Measurements from ENCODE around the gene RTL9. TPM values are rescaled to one million over a fixed set of nuclear protein-coding genes. Genes with fewer than 3 reads are reported as not detected.

RTL9 gene
- total and polyA plus RNA-seq, 9 of the 15 experiments (the other 6 are each of a cell fraction or from before 2014, with no cell fraction given) = 0.04 to 0.35 (median 0.13) TPM; not detected in 1

GRCh38 chrX:110331444-110332030, 27.1 kb upstream of the RTL9 start (continued):
- TF ChIP-seq MEF2D (tag; conservative IDR thresholded peaks at IDR 0.05; ENCODE audit: low read depth) (peak; percentile 89), RFX1 (IDR thresholded peaks at IDR 0.05) (no peak), SMARCE1 (IDR thresholded peaks at IDR 0.05) (no peak), POLR2G (IDR thresholded peaks at IDR 0.05; ENCODE audit: low read depth, low read length) (no peak), HES1 (IDR thresholded peaks at IDR 0.05; ENCODE audit: low read depth) (no peak), THRB (CRISPR knock-in tag; conservative IDR thresholded peaks at IDR 0.05) (no peak), ATF3 (IDR thresholded peaks at IDR 0.05) (peak; percentile 41; the same call in 1 of the 2 replicates), ATF3 (CRISPR knock-in tag; conservative IDR thresholded peaks at IDR 0.05) (no peak), L3MBTL2 (IDR thresholded peaks at IDR 0.05) (0 out of 2 replicates have a peak, but pooled peaks have one; percentile 20), CBFA2T2 (conservative IDR thresholded peaks at IDR 0.05) (no peak), CEBPG (CRISPR knock-in tag; IDR thresholded peaks at IDR 0.05) (no peak), CEBPG (tag; conservative IDR thresholded peaks at IDR 0.05 in 1 of 2, IDR thresholded peaks at IDR 0.05 in 1 of 2) (0 out of 4 replicates have a peak, but pooled peaks of 1 of the 2 experiments have one; percentile 38), CAMTA2 (CRISPR knock-in tag; conservative IDR thresholded peaks at IDR 0.05) (no peak)

Data from K562 (cell line).